Neuronal stem cell (in vitro differentiated cells): ENCODE results near the gene RBM19.

Experiments
- DNase-seq: peaks from one replicate; pipeline ENCODE4 v3.0.0-alpha.2; 2013; ENCODE audit warnings: low spot score
- H2AFZ ChIP-seq: one replicate; pipeline ENCODE4 v1.6.1; 2013; ENCODE audit warnings: mild to moderate bottlenecking, low read length, inconsistent platforms
- H2AK5ac ChIP-seq: 2 replicates; pipeline ENCODE4 v1.6.1; 2013; ENCODE audit warnings: low read depth, mild to moderate bottlenecking, inconsistent platforms, low read length, moderate library complexity, mixed read lengths
- H2BK120ac ChIP-seq: 2 replicates; pipeline ENCODE4 v1.6.1; 2013; ENCODE audit warnings: low read depth, mild to moderate bottlenecking, inconsistent platforms, low read length, moderate library complexity, mixed read lengths
- H2BK12ac ChIP-seq: one replicate; pipeline ENCODE4 v1.6.1; 2013; ENCODE audit warnings: low read length, inconsistent platforms
- H2BK15ac ChIP-seq: 2 replicates; pipeline ENCODE4 v1.6.1; 2013; ENCODE audit warnings: mild to moderate bottlenecking, low read length, inconsistent platforms, mixed read lengths
- H2BK5ac ChIP-seq: one replicate; pipeline ENCODE4 v1.6.1; 2013; ENCODE audit warnings: inconsistent platforms, mild to moderate bottlenecking, low read length, moderate library complexity
- H3K14ac ChIP-seq: one replicate; pipeline ENCODE4 v1.6.1; 2013; ENCODE audit warnings: low read length, inconsistent platforms
- H3K18ac ChIP-seq: 2 replicates; pipeline ENCODE4 v1.6.1; 2013; ENCODE audit warnings: low read length, inconsistent platforms
- H3K23ac ChIP-seq: 2 replicates; pipeline ENCODE4 v1.6.1; 2013; ENCODE audit warnings: low read depth, mild to moderate bottlenecking, mixed read lengths, low read length, inconsistent platforms; ENCODE audit not compliant: poor library complexity
- H3K27ac ChIP-seq: replicated peaks from 3 replicates; pipeline ENCODE4 v1.5.1; 2013; ENCODE audit warnings: low read length, inconsistent platforms
- H3K27me3 ChIP-seq, 3 experiments: 2 replicates each; pipeline ENCODE4 v1.6.1; 2013; ENCODE audit warnings: low read length in 3 of 3, mild to moderate bottlenecking in 2 of 3, inconsistent platforms in 1 of 3, low read depth in 1 of 3, mixed read lengths in 1 of 3, moderate library complexity in 1 of 3; ENCODE audit not compliant: control insufficient read depth in 3 of 3, insufficient read depth in 3 of 3
- H3K36me3 ChIP-seq, 2 donors: replicated peaks in 1 of 2; 2 replicates each; pipeline ENCODE4 v1.6.1; 2013; ENCODE audit warnings: low read length in 2 of 2; ENCODE audit not compliant: control insufficient read depth in 2 of 2, insufficient read depth in 2 of 2
- H3K4ac ChIP-seq: 2 replicates; pipeline ENCODE4 v1.6.1; 2013; ENCODE audit warnings: inconsistent platforms, mild to moderate bottlenecking, low read length, moderate library complexity
- H3K4me1 ChIP-seq, 2 donors: 1 replicate in 1 of 2; 2 replicates in 1 of 2; pipeline ENCODE4 v1.6.1; 2013; ENCODE audit warnings: low read length in 2 of 2, low read depth in 1 of 2; ENCODE audit not compliant: control insufficient read depth in 2 of 2, insufficient read depth in 1 of 2
- H3K4me2 ChIP-seq: one replicate; pipeline ENCODE4 v1.6.1; 2013; ENCODE audit warnings: mild to moderate bottlenecking, low read length, inconsistent platforms; ENCODE audit not compliant: insufficient read depth, poor library complexity, severe bottlenecking
- H3K4me3 ChIP-seq, 2 donors: 2 replicates each; pipeline ENCODE4 v1.5.1; 2013; ENCODE audit warnings: low read length in 2 of 2, mild to moderate bottlenecking in 2 of 2, inconsistent platforms in 1 of 2, moderate library complexity in 1 of 2
- H3K79me1 ChIP-seq: one replicate; pipeline ENCODE4 v1.6.1; 2013; ENCODE audit warnings: low read depth, mild to moderate bottlenecking, inconsistent platforms, low read length, moderate library complexity
- H3K9ac ChIP-seq: one replicate; pipeline ENCODE4 v1.6.1; 2013; ENCODE audit warnings: mild to moderate bottlenecking, low read depth, low read length, inconsistent platforms; ENCODE audit not compliant: poor library complexity
- H3K9me3 ChIP-seq, 2 donors: replicated peaks in 1 of 2; 2 replicates each; pipeline versions ENCODE3 to v1.6.1; 2013; ENCODE audit warnings: low read length in 2 of 2, mild to moderate bottlenecking in 2 of 2, inconsistent platforms in 1 of 2, low read depth in 1 of 2, mixed read lengths in 1 of 2, moderate library complexity in 1 of 2; ENCODE audit not compliant: control insufficient read depth in 2 of 2, insufficient read depth in 1 of 2
- H4K8ac ChIP-seq: one replicate; pipeline ENCODE4 v1.6.1; 2013; ENCODE audit warnings: low read depth, mild to moderate bottlenecking, inconsistent platforms, low read length, moderate library complexity
- H4K91ac ChIP-seq: one replicate; pipeline ENCODE4 v1.6.1; 2013; ENCODE audit warnings: low read length, low read depth, mild to moderate bottlenecking, inconsistent platforms; ENCODE audit not compliant: poor library complexity
- WGBS, 2 donors: extraction: QIAGEN DNeasy Blood & Tissue Kit; methylation state at CpG; one replicate each; pipeline ENCODE4 v1.1.7; 2013; ENCODE audit warnings: missing lambda C conversion rate in 2 of 2, mixed read lengths in 1 of 2; ENCODE audit not compliant: insufficient read length in 2 of 2, insufficient replicate concordance in 1 of 2; ENCODE audit errors: extremely low coverage in 2 of 2; 5-methylcytosine and 5-hydroxymethylcytosine counted together

RBM19 gene

GRCh38 chr12:113897406-113897805 lies 68.7 kb downstream of the RBM19 start:
- Histone ChIP-seq H2BK15ac (no peak overlapping the region), H3K4me2 (no peak overlapping the region), H3K4ac (no peak overlapping the region), H3K4me3 (no peak overlapping the region), H3K23ac (no peak overlapping the region), H3K79me1 (no peaks in the 10 kb centered on the region), H2BK5ac (no peak overlapping the region), H2BK12ac (no peak overlapping the region), H2AFZ (no peak overlapping the region), H3K36me3 (no peaks in the 10 kb centered on the region), H3K9ac (no peak overlapping the region), H3K18ac (no peak overlapping the region), H4K8ac (no peak overlapping the region), H3K27ac (no peak overlapping the region), H3K27me3 (no peaks in the 10 kb centered on the region), H3K14ac (no peak overlapping the region), H4K91ac (no peak overlapping the region), H2AK5ac (no peak overlapping the region), H3K9me3 (no peaks in the 10 kb centered on the region), H3K4me1 (peaks cover 15 to 19% of the 10 kb centered on the region in 2 donors), H2BK120ac (no peak overlapping the region)
- no CpG with 5 or more reads among the region's 7 CpGs for WGBS, 2 donors
- no peak for DNase-seq

DNA sequence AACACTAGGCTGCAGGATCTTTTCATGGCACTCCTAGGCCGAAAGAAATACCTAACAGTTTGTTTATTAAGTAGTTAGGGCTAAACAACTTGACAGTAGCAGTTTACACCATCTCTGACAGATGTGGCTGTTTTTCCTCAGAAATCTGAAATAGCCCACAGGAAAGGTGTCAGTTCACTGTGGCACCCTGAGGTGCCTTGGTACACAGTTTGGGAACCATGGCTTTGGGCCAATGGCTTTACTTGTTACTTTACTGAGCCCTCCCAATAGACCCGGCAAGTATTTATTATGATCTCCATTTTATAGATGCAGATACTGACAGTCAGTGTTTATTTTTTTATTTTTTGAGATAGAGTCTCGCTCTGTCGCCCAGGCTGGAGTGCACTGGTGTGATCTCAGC lies 69.3 kb downstream of the RBM19 start:
- Histone ChIP-seq H2AK5ac (no peak overlapping the region), H3K27me3 (no peaks in the 10 kb centered on the region), H2BK5ac (no peak overlapping the region), H3K4me3 (no peak overlapping the region), H3K79me1 (no peaks in the 10 kb centered on the region), H3K9ac (no peak overlapping the region), H3K27ac (no peak overlapping the region), H2AFZ (no peak overlapping the region), H4K8ac (no peak overlapping the region), H3K23ac (no peak overlapping the region), H3K36me3 (no peaks in the 10 kb centered on the region), H2BK12ac (no peak overlapping the region), H3K9me3 (no peaks in the 10 kb centered on the region), H3K18ac (no peak overlapping the region), H2BK120ac (no peak overlapping the region), H3K4me1 (peaks cover 15 to 19% of the 10 kb centered on the region in 2 donors), H2BK15ac (no peak overlapping the region), H3K4ac (no peak overlapping the region), H4K91ac (no peak overlapping the region), H3K4me2 (no peak overlapping the region), H3K14ac (no peak overlapping the region)
- WGBS, 2 donors: no CpG with 5 or more reads among the region's 4 CpGs
- no peak for DNase-seq

GRCh38 chr12:113896194-113896593 lies 69.9 kb downstream of the RBM19 start:
- no peak overlapping the region for H4K91ac ChIP-seq
- no peaks in the 10 kb centered on the region for H3K79me1 ChIP-seq
- H3K4me3 ChIP-seq: no peak overlapping the region
- H3K9ac ChIP-seq: no peak overlapping the region
- H4K8ac ChIP-seq: no peak overlapping the region
- no peak overlapping the region for H3K23ac ChIP-seq
- H2BK15ac ChIP-seq: no peak overlapping the region
- no peak overlapping the region for H3K4me2 ChIP-seq
- H3K27me3 ChIP-seq: no peaks in the 10 kb centered on the region
- no peak overlapping the region for H3K27ac ChIP-seq
- no peak overlapping the region for H3K4ac ChIP-seq
- H2AFZ ChIP-seq: no peak overlapping the region
- WGBS, 2 donors: no CpG with 5 or more reads among the region's 7 CpGs
- peaks cover 15 to 24% of the 10 kb centered on the region in 2 donors for H3K4me1 ChIP-seq
- no peak for DNase-seq
- H2BK12ac ChIP-seq: no peak overlapping the region
- H3K14ac ChIP-seq: no peak overlapping the region
- no peak overlapping the region for H2BK5ac ChIP-seq
- no peak overlapping the region for H2BK120ac ChIP-seq
- no peaks in the 10 kb centered on the region for H3K36me3 ChIP-seq
- H3K9me3 ChIP-seq: no peaks in the 10 kb centered on the region
- H2AK5ac ChIP-seq: no peak overlapping the region
- H3K18ac ChIP-seq: no peak overlapping the region

GRCh38 chr12:113895176-113895575 lies 70.9 kb downstream of the RBM19 start:
- Histone ChIP-seq H3K9me3 (no peaks in the 10 kb centered on the region), H3K4ac (no peak overlapping the region), H2BK12ac (no peak overlapping the region), H3K23ac (no peak overlapping the region), H2AFZ (no peak overlapping the region), H2AK5ac (no peak overlapping the region), H3K4me2 (no peak overlapping the region), H3K14ac (no peak overlapping the region), H3K36me3 (no peaks in the 10 kb centered on the region), H3K4me1 (peaks cover 11 to 23% of the 10 kb centered on the region in 2 donors), H3K79me1 (no peaks in the 10 kb centered on the region), H3K9ac (no peak overlapping the region), H2BK120ac (no peak overlapping the region), H3K18ac (no peak overlapping the region), H3K27me3 (no peaks in the 10 kb centered on the region), H2BK15ac (no peak overlapping the region), H4K91ac (no peak overlapping the region), H3K4me3 (no peak overlapping the region), H3K27ac (no peak overlapping the region), H4K8ac (no peak overlapping the region), H2BK5ac (no peak overlapping the region)
- WGBS, 2 donors: no CpG with 5 or more reads among the region's 7 CpGs
- no peak for DNase-seq
